Measurements from ENCODE around the gene IL1F10.

DNA sequence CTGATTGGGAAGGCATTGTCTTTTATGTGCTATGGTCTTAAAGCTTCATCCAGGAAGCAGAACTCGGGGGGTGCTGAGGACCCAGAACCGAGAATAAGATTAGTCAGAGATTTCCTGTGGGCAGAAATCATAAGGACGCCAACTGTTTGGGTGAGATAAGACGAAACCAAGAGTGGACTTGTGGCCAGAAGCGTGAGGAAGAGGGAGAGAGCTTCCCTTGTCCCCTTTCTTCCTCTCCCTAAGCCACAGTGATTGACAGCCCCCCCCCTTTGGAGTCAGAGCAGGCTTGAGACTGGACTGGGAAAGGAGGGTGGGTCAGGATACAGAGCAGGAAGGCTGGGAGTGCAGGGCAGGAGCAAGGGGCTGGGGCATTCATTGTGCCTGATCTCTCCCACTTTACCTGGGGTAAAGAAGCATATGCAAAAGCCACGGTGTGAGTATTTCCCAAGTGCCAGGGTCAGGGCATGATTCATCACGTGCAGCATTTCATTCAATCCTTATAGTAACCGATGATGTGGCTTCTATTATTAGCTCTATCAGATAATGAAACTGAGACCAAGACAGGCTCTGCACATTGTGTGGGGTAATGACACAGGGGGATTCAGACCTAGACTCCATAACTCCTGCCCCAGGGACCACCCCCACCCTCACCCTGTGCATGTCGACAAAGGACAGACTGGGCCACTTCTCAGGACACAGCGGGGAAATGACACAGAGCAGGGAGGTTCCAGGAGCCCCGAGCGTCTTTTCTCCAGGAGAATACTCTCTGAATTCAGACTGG, 56.6 kb downstream of the IL1F10 start:
- TF ChIP-seq GABPA (IDR thresholded peaks at IDR 0.05 in 1 of 2, conservative IDR thresholded peaks at IDR 0.05 in 1 of 2): no peak
- TF ChIP-seq JUND (IDR thresholded peaks at IDR 0.05): no peak
- TF ChIP-seq, protein P1, sequence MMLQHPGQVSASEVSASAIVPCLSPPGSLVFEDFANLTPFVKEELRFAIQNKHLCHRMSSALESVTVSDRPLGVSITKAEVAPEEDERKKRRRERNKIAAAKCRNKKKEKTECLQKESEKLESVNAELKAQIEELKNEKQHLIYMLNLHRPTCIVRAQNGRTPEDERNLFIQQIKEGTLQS (IDR thresholded peaks at IDR 0.05): no peak
- TF ChIP-seq, protein P2, sequence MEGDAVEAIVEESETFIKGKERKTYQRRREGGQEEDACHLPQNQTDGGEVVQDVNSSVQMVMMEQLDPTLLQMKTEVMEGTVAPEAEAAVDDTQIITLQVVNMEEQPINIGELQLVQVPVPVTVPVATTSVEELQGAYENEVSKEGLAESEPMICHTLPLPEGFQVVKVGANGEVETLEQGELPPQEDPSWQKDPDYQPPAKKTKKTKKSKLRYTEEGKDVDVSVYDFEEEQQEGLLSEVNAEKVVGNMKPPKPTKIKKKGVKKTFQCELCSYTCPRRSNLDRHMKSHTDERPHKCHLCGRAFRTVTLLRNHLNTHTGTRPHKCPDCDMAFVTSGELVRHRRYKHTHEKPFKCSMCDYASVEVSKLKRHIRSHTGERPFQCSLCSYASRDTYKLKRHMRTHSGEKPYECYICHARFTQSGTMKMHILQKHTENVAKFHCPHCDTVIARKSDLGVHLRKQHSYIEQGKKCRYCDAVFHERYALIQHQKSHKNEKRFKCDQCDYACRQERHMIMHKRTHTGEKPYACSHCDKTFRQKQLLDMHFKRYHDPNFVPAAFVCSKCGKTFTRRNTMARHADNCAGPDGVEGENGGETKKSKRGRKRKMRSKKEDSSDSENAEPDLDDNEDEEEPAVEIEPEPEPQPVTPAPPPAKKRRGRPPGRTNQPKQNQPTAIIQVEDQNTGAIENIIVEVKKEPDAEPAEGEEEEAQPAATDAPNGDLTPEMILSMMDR (IDR thresholded peaks at IDR 0.05; ENCODE audit: low read depth, low read length, missing input control): no peak
- TF ChIP-seq, protein P3, sequence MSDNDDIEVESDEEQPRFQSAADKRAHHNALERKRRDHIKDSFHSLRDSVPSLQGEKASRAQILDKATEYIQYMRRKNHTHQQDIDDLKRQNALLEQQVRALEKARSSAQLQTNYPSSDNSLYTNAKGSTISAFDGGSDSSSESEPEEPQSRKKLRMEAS (IDR thresholded peaks at IDR 0.05): no peak
- no peak for TF ChIP-seq HNF4G (IDR thresholded peaks at IDR 0.05)
- no peak for TF ChIP-seq YY1 (IDR thresholded peaks at IDR 0.05)
- TF ChIP-seq FOXA2 (IDR thresholded peaks at IDR 0.05): no peak
- no peak for TF ChIP-seq FOXA1 (IDR thresholded peaks at IDR 0.05)
- no peak for TF ChIP-seq SP1 (IDR thresholded peaks at IDR 0.05)
- TF ChIP-seq TAF1 (conservative IDR thresholded peaks at IDR 0.05): no peak
- TF ChIP-seq EGR1 (IDR thresholded peaks at IDR 0.05; ENCODE audit: low read depth in 2 of 2): no peak
- no peak for TF ChIP-seq RAD21 (IDR thresholded peaks at IDR 0.05)
- TF ChIP-seq, protein P4, sequence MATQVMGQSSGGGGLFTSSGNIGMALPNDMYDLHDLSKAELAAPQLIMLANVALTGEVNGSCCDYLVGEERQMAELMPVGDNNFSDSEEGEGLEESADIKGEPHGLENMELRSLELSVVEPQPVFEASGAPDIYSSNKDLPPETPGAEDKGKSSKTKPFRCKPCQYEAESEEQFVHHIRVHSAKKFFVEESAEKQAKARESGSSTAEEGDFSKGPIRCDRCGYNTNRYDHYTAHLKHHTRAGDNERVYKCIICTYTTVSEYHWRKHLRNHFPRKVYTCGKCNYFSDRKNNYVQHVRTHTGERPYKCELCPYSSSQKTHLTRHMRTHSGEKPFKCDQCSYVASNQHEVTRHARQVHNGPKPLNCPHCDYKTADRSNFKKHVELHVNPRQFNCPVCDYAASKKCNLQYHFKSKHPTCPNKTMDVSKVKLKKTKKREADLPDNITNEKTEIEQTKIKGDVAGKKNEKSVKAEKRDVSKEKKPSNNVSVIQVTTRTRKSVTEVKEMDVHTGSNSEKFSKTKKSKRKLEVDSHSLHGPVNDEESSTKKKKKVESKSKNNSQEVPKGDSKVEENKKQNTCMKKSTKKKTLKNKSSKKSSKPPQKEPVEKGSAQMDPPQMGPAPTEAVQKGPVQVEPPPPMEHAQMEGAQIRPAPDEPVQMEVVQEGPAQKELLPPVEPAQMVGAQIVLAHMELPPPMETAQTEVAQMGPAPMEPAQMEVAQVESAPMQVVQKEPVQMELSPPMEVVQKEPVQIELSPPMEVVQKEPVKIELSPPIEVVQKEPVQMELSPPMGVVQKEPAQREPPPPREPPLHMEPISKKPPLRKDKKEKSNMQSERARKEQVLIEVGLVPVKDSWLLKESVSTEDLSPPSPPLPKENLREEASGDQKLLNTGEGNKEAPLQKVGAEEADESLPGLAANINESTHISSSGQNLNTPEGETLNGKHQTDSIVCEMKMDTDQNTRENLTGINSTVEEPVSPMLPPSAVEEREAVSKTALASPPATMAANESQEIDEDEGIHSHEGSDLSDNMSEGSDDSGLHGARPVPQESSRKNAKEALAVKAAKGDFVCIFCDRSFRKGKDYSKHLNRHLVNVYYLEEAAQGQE (IDR thresholded peaks at IDR 0.05): no peak

All from liver (tissue), 3 donors.